Measurements from ENCODE around the gene FLAD1.

The FLAD1 gene

GRCh38 chr1:154951901-154952657 is 31.1 kb upstream of the FLAD1 start:
- Histone ChIP-seq H3K4me3 (ENCODE audit: low read length, poor library complexity, severe bottlenecking) (peak overlapping the region; percentile 86), H4K20me1 (ENCODE audit: insufficient read depth, low read length, poor library complexity, severe bottlenecking) (peaks cover 14% of the 10 kb centered on the region), H3K9me3 (ENCODE audit: insufficient read depth, low read depth, low read length) (no peaks in the 10 kb centered on the region), H3K79me2 (ENCODE audit: insufficient read depth, low read length) (peaks cover 68% of the 10 kb centered on the region), H3K4me1 (ENCODE audit: insufficient read depth, low read length, poor library complexity, severe bottlenecking) (peaks cover 79% of the 10 kb centered on the region), H3K27me3 (ENCODE audit: insufficient read depth, low read length, poor library complexity, severe bottlenecking) (no peaks in the 10 kb centered on the region), H3K36me3 (ENCODE audit: insufficient read depth, low read length) (peaks cover 26% of the 10 kb centered on the region; the same call in 1 of the 2 replicates), H3K9ac (ENCODE audit: low read depth, low read length, poor library complexity, severe bottlenecking) (peak overlapping the region; percentile 84), H3K9me2 (replicated peaks; ENCODE audit: low read depth, low read length) (no peaks in the 10 kb centered on the region), H2AFZ (ENCODE audit: low read length) (no peak overlapping the region), H3K4me2 (ENCODE audit: low read depth, low read length, poor library complexity, severe bottlenecking) (peak overlapping the region; percentile 86), H3F3A (ENCODE audit: low read depth) (peaks cover 10% of the 10 kb centered on the region; the same call in 1 of the 2 replicates)
- TF ChIP-seq EZH2phosphoT487 (IDR thresholded peaks at IDR 0.05; ENCODE audit: borderline replicate concordance): no peak
- TF ChIP-seq, protein P1, sequence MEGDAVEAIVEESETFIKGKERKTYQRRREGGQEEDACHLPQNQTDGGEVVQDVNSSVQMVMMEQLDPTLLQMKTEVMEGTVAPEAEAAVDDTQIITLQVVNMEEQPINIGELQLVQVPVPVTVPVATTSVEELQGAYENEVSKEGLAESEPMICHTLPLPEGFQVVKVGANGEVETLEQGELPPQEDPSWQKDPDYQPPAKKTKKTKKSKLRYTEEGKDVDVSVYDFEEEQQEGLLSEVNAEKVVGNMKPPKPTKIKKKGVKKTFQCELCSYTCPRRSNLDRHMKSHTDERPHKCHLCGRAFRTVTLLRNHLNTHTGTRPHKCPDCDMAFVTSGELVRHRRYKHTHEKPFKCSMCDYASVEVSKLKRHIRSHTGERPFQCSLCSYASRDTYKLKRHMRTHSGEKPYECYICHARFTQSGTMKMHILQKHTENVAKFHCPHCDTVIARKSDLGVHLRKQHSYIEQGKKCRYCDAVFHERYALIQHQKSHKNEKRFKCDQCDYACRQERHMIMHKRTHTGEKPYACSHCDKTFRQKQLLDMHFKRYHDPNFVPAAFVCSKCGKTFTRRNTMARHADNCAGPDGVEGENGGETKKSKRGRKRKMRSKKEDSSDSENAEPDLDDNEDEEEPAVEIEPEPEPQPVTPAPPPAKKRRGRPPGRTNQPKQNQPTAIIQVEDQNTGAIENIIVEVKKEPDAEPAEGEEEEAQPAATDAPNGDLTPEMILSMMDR (conservative IDR thresholded peaks at IDR 0.05; ENCODE audit: low read length): no peak

GRCh38 chr1:154952664-154953063 is 30.5 kb upstream of the FLAD1 start:
- H3K4me1 ChIP-seq (ENCODE audit: insufficient read depth, low read length, poor library complexity, severe bottlenecking): peaks cover 75% of the 10 kb centered on the region
- H3K9ac ChIP-seq (ENCODE audit: low read depth, low read length, poor library complexity, severe bottlenecking): peak overlapping the region; percentile 84
- H3K9me2 ChIP-seq (replicated peaks; ENCODE audit: low read depth, low read length): no peaks in the 10 kb centered on the region
- H3K27me3 ChIP-seq (ENCODE audit: insufficient read depth, low read length, poor library complexity, severe bottlenecking): no peaks in the 10 kb centered on the region
- H4K20me1 ChIP-seq (ENCODE audit: insufficient read depth, low read length, poor library complexity, severe bottlenecking): peaks cover 14% of the 10 kb centered on the region
- H3F3A ChIP-seq (ENCODE audit: low read depth): peaks cover 10% of the 10 kb centered on the region; the same call in 1 of the 2 replicates
- peaks cover 22% of the 10 kb centered on the region; the same call in 1 of the 2 replicates for H3K36me3 ChIP-seq (ENCODE audit: insufficient read depth, low read length)
- no peak overlapping the region for H2AFZ ChIP-seq (ENCODE audit: low read length)
- no peaks in the 10 kb centered on the region for H3K9me3 ChIP-seq (ENCODE audit: insufficient read depth, low read depth, low read length)
- peak overlapping the region; percentile 86 for H3K4me3 ChIP-seq (ENCODE audit: low read length, poor library complexity, severe bottlenecking)
- H3K79me2 ChIP-seq (ENCODE audit: insufficient read depth, low read length): peaks cover 74% of the 10 kb centered on the region
- peak overlapping the region; percentile 86 for H3K4me2 ChIP-seq (ENCODE audit: low read depth, low read length, poor library complexity, severe bottlenecking)
- TF ChIP-seq, protein P1 (conservative IDR thresholded peaks at IDR 0.05; ENCODE audit: low read length): no peak
- no peak for TF ChIP-seq EZH2phosphoT487 (IDR thresholded peaks at IDR 0.05; ENCODE audit: borderline replicate concordance)

- TF ChIP-seq EZH2phosphoT487 (IDR thresholded peaks at IDR 0.05; ENCODE audit: borderline replicate concordance): no peak
- TF ChIP-seq, protein P1 (conservative IDR thresholded peaks at IDR 0.05; ENCODE audit: low read length): no peak
- Histone ChIP-seq H3K79me2 (ENCODE audit: insufficient read depth, low read length) (peaks cover 78% of the 10 kb centered on the region), H2AFZ (ENCODE audit: low read length) (no peak overlapping the region), H3K9ac (ENCODE audit: low read depth, low read length, poor library complexity, severe bottlenecking) (peak overlapping the region; percentile 84), H3K9me2 (replicated peaks; ENCODE audit: low read depth, low read length) (no peaks in the 10 kb centered on the region), H3K4me1 (ENCODE audit: insufficient read depth, low read length, poor library complexity, severe bottlenecking) (peaks cover 68% of the 10 kb centered on the region), H3K9me3 (ENCODE audit: insufficient read depth, low read depth, low read length) (no peaks in the 10 kb centered on the region), H3K4me3 (ENCODE audit: low read length, poor library complexity, severe bottlenecking) (peak overlapping the region; percentile 86), H3K4me2 (ENCODE audit: low read depth, low read length, poor library complexity, severe bottlenecking) (peak overlapping the region; percentile 86), H3F3A (ENCODE audit: low read depth) (peaks cover 10% of the 10 kb centered on the region; the same call in 1 of the 2 replicates), H3K36me3 (ENCODE audit: insufficient read depth, low read length) (peaks cover 13% of the 10 kb centered on the region; the same call in 1 of the 2 replicates), H4K20me1 (ENCODE audit: insufficient read depth, low read length, poor library complexity, severe bottlenecking) (peaks cover 14% of the 10 kb centered on the region), H3K27me3 (ENCODE audit: insufficient read depth, low read length, poor library complexity, severe bottlenecking) (no peaks in the 10 kb centered on the region)
Observed at GRCh38 chr1:154953611-154954038, 29.5 kb upstream of the FLAD1 start.
